Measurements from ENCODE around the gene TPMT. TPM values are rescaled to one million over a fixed set of nuclear protein-coding genes. Genes with fewer than 3 reads are reported as not detected.
A peak's percentile ranks its signal among the peaks of the same experiment; 100 is the strongest.

The TPMT gene
- total RNA-seq, 1 experiment from 2014 or later = 26.7 TPM

DNA sequence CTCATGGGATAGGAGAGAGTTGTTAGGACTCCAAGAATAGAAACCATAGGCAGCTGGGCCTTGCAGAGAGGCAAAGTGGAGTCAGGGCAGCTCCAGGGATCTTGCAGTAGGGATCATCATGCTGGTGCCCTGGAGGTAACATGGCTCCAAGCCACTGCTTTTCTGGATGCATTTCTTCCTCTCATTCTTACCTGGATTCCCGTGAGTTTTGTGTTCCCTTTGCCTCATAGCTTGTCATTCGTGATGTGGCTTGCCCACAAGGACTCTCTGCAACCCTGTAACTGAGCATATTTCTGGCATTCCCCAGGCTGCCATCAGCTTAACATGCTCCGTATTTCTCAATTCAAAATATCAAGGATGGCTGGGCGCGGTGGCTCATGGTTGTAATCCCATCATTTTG lies 37.7 kb downstream of the TPMT start:
- DNase-seq (ENCODE audit: low read depth) = no peak

DNA sequence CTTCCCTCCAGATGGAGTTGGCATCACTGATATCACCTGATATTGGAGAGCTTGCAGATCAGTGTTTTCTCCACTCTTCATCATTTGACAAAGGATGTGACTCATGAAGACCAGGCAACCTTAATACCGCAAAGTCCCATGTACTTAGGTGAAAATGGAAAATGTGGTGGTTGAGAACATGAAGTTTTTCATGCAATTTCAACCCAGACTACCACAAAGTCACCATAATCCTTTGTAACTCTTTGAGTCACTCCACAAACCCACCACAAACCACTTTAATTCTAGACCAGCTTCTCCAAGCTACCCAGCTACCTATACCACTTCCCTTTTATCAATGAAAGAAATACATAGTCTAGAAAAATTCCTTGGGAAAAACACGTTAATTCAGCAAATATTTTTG lies 39.5 kb downstream of the TPMT start:
- DNase-seq (ENCODE audit: low read depth) = peak; percentile 15

GRCh38 chr6:18110162-18110561 lies 44.7 kb downstream of the TPMT start:
- no peak for DNase-seq (ENCODE audit: low read depth)

DNA sequence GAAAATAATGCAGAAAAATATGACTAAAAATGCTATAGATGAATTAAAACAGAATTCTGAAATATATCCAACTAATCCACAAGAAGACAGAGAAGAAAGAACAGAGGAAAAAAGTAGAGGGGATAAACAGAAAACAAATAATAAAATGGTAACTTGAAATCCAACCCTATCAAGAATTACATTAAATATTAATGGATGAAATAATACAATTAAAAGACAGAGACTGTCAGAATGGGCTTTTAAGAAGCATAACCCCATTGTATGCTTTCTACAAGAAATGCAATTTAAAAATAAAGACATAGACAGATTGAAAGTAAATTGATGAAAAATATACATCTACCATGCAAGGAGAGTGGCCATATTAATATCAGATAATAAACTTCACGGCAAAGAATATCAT lies 47.8 kb downstream of the TPMT start:
- no peak for DNase-seq (ENCODE audit: low read depth)

DNA sequence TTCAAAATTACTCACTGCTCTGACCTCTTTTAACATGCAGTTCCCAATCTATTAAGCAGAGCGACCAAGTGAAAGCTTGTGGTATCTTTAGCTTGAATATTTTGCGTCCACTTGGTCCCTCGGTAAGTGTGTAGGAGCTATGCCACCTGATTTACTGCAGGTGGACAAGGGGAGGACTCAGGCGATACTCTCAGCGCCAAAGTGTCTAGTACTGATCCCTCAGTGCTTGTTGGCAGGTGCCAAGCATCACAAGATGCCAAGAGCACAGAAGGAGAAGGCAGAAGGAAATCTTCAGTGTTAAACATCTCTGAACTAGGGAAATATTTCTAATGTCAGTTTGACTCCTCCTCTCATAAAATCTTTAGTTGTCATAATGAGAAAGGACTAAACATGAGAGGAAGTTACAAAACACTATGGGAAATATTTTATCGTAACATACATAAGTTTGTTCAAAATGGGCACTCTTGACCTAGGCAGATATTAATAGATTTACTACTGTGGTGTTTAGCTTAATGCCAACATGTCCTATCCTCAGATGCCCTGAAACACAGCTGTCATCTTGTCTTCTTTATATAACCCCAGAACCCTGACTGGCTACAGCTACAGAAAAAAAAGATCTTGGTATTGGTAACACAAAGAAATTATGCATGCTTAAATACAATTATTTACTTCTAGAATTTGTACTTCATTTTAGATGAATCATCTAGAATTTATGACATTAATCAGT lies 51.9 kb downstream of the TPMT start:
- no peak for DNase-seq (ENCODE audit: low read depth)

DNA sequence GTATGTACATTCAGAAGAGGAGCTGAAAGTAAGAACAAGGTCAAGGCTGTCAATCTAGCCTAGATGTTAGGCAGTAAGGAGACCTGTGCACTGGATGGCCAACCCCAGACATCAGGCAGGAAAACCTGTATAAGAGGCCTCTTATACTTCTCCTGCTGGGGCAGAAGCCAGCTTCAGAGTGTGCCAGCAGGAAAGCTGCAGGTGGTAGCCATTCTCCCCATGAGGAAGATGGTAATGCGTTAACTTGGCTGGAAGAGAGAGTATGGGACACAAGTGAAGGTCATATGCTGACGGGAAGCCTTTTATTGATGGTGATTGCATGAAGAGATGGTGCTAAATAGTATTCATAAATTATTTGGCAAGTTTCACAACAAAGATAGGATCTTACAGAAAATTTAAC lies 53.0 kb downstream of the TPMT start:
- DNase-seq (ENCODE audit: low read depth) = no peak

DNA sequence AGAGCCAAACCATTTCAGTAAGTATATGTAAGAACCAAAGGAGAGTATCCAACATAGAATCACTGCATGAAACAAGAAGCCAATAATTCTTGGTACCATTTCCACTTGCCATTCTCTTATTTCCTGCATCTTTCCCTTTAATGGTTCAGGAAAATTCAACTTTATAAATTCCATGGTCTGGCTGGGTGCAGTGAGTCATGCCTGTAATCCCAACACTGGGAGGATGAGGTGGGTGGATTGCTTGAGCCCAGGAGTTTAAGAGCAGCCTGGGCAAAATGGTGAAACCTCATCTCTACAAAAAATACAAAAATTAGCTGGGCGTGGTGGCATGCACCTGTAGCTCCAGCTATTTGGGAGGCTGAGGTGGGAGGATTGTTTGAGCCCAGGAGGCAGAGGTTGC lies 53.6 kb downstream of the TPMT start:
- peak; percentile 8 for DNase-seq (ENCODE audit: low read depth)

DNA sequence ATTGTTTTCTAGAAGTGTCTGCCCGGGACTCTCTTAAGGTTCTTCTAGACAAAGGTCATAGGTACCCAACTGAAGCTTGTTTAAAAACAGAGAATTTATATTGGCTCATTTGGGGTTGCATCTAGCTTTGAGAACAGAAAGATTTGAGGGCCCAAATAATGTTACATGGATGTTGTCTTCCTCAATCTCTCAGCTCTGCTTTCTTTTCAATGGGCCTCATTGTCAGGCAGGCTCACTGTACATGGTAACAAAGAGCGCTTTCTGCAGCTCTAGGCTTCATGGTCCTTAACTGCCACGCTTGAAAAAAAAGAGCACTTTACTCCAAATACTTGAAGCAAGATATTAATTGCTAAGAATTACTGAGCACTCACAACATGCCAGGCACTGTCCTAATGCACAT lies 54.6 kb downstream of the TPMT start:
- no peak for DNase-seq (ENCODE audit: low read depth)

DNA sequence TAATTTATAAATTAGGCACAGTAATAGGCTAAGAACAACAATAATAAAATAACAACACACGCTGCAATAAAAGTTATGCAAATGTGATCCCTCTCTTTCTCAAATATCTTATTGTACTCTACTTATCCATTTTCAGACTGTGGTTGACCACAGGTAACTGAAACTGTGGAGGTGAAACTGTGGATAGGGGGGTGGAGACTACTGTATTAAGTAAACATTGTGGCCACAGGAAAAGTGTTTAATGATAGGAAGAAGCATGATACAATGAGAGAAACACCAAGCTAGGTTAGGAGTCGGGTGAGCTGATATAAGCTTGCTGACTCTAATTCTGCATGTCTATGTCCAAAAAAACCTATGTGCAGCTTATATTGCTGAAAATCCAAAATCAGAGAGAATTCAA lies 55.4 kb downstream of the TPMT start:
- DNase-seq (ENCODE audit: low read depth) = peak; percentile 14

DNA sequence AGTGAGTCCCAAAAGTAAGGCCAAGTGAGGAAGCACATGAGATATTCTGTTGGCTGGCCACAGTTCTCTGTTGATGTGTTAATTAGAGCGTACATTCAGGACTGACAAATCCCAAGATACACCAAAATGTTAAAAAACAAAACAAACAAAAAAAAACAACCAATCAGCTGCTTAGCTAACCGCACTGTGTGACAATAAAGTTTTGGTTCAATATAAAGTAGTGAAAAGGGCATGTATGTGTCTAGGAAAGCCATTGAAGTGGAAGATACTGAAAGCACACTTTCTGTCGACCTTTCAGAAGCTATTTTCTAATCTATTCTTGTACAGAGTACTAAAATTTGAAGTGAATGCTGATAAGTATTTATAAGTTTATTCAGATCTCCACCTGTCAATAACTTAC lies 58.5 kb downstream of the TPMT start:
- DNase-seq (ENCODE audit: low read depth) = no peak

DNA sequence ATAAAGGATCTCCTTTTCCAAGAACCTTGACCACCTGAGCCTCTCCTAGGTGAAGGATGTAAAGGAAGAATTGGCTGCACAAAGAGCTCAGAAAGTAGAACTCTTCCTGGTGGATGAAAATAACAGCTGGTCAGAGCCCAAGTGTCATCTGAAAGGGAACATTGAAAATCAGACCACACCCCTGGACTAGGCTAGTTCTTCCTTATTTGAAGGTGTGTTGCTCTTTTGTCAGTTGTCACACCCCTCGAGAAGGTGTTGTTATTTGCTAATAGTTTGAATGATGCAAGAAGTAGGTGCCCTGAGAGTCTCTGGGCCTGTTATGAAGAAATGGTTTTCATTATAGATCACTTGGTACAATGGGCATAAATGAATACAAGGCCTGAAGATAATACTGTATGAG lies 63.5 kb downstream of the TPMT start:
- DNase-seq (ENCODE audit: low read depth) = no peak

- DNase-seq (ENCODE audit: low read depth) = no peak
These were observed 64.5 kb downstream of the TPMT start for GRCh38 chr6:18090349-18090786.

DNA sequence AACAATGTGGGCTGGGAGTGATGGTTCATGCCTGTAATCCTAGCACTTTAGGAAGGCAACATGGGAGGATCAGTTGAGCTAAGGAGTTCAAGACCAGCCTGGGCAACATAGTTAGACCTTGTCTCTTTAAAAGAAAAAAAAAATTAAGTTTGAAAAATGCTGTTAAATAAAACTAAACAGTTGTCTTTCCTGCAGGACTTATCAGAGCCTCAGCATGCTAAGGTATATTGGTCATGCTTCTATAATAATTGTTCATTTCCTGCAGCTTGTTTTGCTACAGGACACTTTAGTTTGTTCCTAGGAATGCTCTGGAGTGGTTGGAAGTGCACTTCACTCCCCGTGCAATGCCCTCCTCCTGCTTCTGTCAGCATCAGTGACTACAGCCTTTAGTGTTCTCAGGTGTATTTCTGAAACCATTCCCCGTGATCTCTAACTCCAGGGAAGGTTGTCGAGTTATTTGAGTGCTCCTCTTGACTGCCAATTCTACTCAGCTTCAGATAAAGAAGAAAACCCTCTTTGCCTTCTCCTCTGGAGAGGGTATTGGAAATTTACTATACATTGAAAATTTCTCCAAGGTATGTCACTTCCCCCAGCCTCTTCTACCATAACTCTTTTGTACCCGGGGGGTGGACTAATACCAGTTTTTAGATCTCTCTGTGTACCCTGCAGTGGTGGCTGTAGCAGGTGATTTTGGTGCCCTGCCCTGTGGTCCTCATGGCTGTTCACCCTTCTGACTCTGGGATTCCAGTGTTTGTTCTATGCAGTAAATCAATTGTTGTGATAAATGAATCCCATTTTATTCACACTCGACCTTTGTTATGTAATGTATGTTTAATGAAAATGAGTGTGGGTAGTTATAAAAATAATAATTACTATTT lies 66.2 kb downstream of the TPMT start:
- DNase-seq (ENCODE audit: low read depth) = no peak

DNA sequence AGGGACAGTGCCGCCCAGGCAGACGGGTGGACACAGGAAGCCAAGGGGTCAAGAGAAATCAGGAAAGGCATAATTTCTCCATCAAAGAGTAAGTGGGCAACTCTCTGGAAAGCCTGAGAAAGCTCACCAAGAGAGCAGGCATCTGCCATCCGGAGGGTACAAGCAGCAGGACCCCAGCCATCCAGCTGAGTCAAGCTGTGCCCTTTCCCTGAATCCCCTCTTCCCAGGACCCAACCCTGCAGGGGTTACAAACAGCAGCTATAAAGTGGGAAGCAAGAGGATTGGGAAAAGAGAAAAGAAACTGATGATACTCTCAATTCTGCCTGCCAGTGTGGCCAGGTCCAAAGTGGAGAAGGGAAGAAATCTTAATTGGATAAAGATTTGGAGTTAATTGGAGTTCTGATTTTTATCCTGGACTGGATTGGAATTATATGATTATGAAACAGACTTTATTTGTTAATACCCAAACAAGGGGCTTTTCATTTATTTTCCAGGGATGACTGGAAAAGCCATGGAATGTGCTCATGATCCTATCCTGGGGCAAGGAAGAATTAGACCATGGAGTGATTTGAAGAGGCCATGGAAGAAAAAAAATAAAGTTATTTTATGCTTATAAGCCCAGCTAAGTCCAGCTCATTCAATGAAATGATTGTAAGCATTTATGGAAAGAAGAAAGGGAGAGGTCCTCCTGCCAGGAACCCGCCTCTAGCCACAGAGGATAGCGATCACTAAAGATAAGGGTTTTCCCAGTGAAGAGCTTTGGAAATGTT lies 67.3 kb downstream of the TPMT start:
- DNase-seq (ENCODE audit: low read depth) = no peak

GRCh38 chr6:18081025-18081668 lies 73.7 kb downstream of the TPMT start:
- DNase-seq (ENCODE audit: low read depth) = no peak

DNA sequence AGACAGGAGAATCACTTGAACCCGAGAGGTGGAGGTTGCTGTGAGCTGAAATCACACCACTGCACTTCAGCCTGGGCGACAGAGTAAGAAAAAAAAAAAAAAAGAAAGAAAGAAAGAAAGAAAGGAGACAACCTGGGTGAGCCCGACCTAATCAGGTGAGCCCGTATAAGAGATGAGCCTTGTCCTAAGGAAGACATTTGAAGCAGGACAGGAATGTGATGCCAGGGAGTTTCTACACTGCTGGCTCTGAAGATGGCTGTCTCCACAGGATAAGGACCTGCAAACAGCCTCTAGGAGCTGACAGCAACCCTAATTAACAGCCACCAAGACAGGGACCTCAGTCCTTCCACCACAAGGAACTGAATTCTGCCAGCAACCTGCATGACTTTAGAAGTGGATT lies 74.3 kb downstream of the TPMT start:
- DNase-seq (ENCODE audit: low read depth) = no peak

- no peak for DNase-seq (ENCODE audit: low read depth)
These were observed 76.0 kb downstream of the TPMT start for GRCh38 chr6:18078866-18079265.

Other genes starting within 250 kb of the TPMT start
- gene KIF13A, start 167.4 kb downstream of the TPMT start, total RNA-seq (2014; rRNA removed; shearing (Covaris generic)) = 18.1 and 23.0 TPM in 2 replicates
- 2.6 and 2.7 TPM in 2 replicates for gene NHLRC1, start 32.4 kb downstream of the TPMT start, total RNA-seq (2014; rRNA removed; shearing (Covaris generic))
- gene KDM1B, start 345 bp upstream of the TPMT start, total RNA-seq (2014; rRNA removed; shearing (Covaris generic)) = 14.3 and 17.4 TPM in 2 replicates
- 320 and 481 TPM in 2 replicates for gene DEK, start 109.5 kb upstream of the TPMT start, total RNA-seq (2014; rRNA removed; shearing (Covaris generic))
- gene RNF144B, start 232.3 kb upstream of the TPMT start, total RNA-seq (2014; rRNA removed; shearing (Covaris generic)) = 2.3 and 4.3 TPM in 2 replicates

All from Daoy (cell line).